ENCODE measurements around the gene IL21. TPM values are rescaled to one million over a fixed set of nuclear protein-coding genes. Genes with fewer than 3 reads are reported as not detected.

Gene IL21
- total and polyA plus RNA-seq, 11 donors = not detected

GRCh38 chr4:122588453-122589238 is 32.2 kb downstream of the IL21 start:
- intact Hi-C loops (cut with DNase I) = no loop called here
- no peaks in the 10 kb centered on the region for H3K36me3 ChIP-seq
- no peak overlapping the region for H3K27ac ChIP-seq
- H3K4me3 ChIP-seq = no peak overlapping the region
- no peaks in the 10 kb centered on the region for H3K9me3 ChIP-seq
- TF ChIP-seq CTCF (IDR thresholded peaks at IDR 0.05) (no peak), POLR2A (IDR thresholded peaks at IDR 0.05) (no peak)
- peak in 2 of 4 donors; percentile 58 to 67 for ATAC-seq
- H3K4me1 ChIP-seq = peaks cover 0 to 21% (median 0%) of the 10 kb centered on the region in 12 donors
- 85 to 91% (median 86%) methylated on average over 4 of the region's 4 CpGs for whole genome bisulfite sequencing, 4 donors
- no peak for DNase-seq
- no peaks in the 10 kb centered on the region for H3K27me3 ChIP-seq

- no peak for DNase-seq
- Histone ChIP-seq H3K27me3 (no peaks in the 10 kb centered on the region), H3K4me3 (no peak overlapping the region), H3K4me1 (peaks cover 0 to 21% (median 0%) of the 10 kb centered on the region in 12 donors), H3K36me3 (no peaks in the 10 kb centered on the region), H3K9me3 (no peaks in the 10 kb centered on the region), H3K27ac (peak overlapping the region in 1 of 12 donors; percentile 43)
- 28 to 47% (median 34%) methylated on average over 1 of the region's 1 CpG for WGBS, 4 donors
- intact Hi-C loops (cut with DNase I) = no loop called here
- TF ChIP-seq POLR2A (IDR thresholded peaks at IDR 0.05) (no peak), CTCF (IDR thresholded peaks at IDR 0.05) (no peak)
- ATAC-seq = no peak
Observed at GRCh38 chr4:122584519-122584918, 36.3 kb downstream of the IL21 start.

GRCh38 chr4:122583906-122584305 is 37.0 kb downstream of the IL21 start:
- Histone ChIP-seq H3K4me1 (peaks cover 0 to 19% (median 0%) of the 10 kb centered on the region in 12 donors), H3K36me3 (no peaks in the 10 kb centered on the region), H3K27me3 (no peaks in the 10 kb centered on the region), H3K9me3 (no peaks in the 10 kb centered on the region), H3K4me3 (no peak overlapping the region), H3K27ac (no peak overlapping the region)
- TF ChIP-seq CTCF (IDR thresholded peaks at IDR 0.05) (no peak), POLR2A (IDR thresholded peaks at IDR 0.05) (no peak)
- ATAC-seq (no peak), DNase-seq (no peak)
- intact Hi-C loops (cut with DNase I) = no loop called here
- WGBS, 4 donors = 86 to 92% (median 90%) methylated on average over 6 of the region's 6 CpGs

GRCh38 chr4:122577808-122578781 is 42.8 kb downstream of the IL21 start:
- intact Hi-C loops (cut with DNase I) = loop anchor here in 9 of 10 donors (5.0 to 10.0 kb wide), 2 partner anchors 673 to 676 kb away; no protein-coding TSS in a partner anchor
- Histone ChIP-seq H3K9me3 (no peaks in the 10 kb centered on the region), H3K4me1 (peaks cover 0 to 4% (median 0%) of the 10 kb centered on the region in 12 donors), H3K36me3 (no peaks in the 10 kb centered on the region), H3K4me3 (no peak overlapping the region), H3K27ac (no peak overlapping the region), H3K27me3 (no peaks in the 10 kb centered on the region)
- no peak for DNase-seq
- TF ChIP-seq CTCF (IDR thresholded peaks at IDR 0.05) (peak; percentile 34 to 68 (median 54)), POLR2A (IDR thresholded peaks at IDR 0.05) (no peak)
- WGBS, 4 donors = 55 to 65% (median 60%) methylated on average over 9 of the region's 9 CpGs
- ATAC-seq = peak in 2 of 4 donors; percentile 63

Measured in heart left ventricle (tissue), 16 donors.